HepG2 (cell line): ENCODE measurements around the gene DPP8. TPM values are rescaled to one million over a fixed set of nuclear protein-coding genes. Genes with fewer than 3 reads are reported as not detected.

Experiments
- ATAC-seq: fragments of 200-7000 bp; cut with Tn5 transposase; 3 replicates; pipeline ENCODE4 v1.9.1; 2020; ENCODE audit warnings: mild to moderate bottlenecking, moderate library complexity
- BruUV-seq: library from RNA; stranded (reverse); fragments of 400-500 nt; replicated peaks from 2 replicates; lab custom pipeline; 2021; lab: Mats Ljungman, UMichigan
- CTCF ChIA-PET: fragments of 300-600 bp; formaldehyde crosslinking; extraction: SDS; loops from one replicate; lab custom pipeline; 2021; ENCODE audit warnings: low total read pairs, inconsistent platforms, low intra/inter-chr PET ratio; lab: Yijun Ruan, JAX
- POLR2A ChIA-PET: fragments of 350-600 bp; sonication (Branson Sonifier 250); formaldehyde crosslinking; loops from one replicate; lab custom pipeline; 2020; ENCODE audit warnings: antibody characterized with exemption, inconsistent platforms; lab: Yijun Ruan, JAX
- DNase-seq: peaks from one replicate; pipeline ENCODE4 v3.0.0-alpha.2; 2015; ENCODE audit warnings: low spot score
- FAIRE-seq: peaks from 3 replicates; lab custom pipeline; 2011; peaks lifted over from hg19 to GRCh38; lab: Jason Lieb, UNC
- H2AFZ ChIP-seq: one replicate; pipeline ENCODE4 v1.6.1; 2011; ENCODE audit warnings: low read length, inconsistent platforms
- H3K27ac ChIP-seq: fragments of 300-600 bp; 3 replicates; pipeline ENCODE4 v1.8.0; 2011; ENCODE audit warnings: mixed run types, mild to moderate bottlenecking, mixed read lengths, low read length, inconsistent platforms; ENCODE audit not compliant: insufficient read depth; ENCODE audit errors: extremely low read length
- H3K27me3 ChIP-seq, 2 experiments: fragments of 200-600 bp in 1 of 2; 2 replicates in 1 of 2; 3 replicates in 1 of 2; pipeline versions ENCODE4 v1.6.0 to v1.8.0; 2011; ENCODE audit warnings: low read length in 2 of 2, mild to moderate bottlenecking in 2 of 2, moderate library complexity in 2 of 2, inconsistent platforms in 1 of 2; ENCODE audit not compliant: insufficient read depth in 2 of 2, control insufficient read depth in 1 of 2
- H3K36me3 ChIP-seq, 2 experiments: fragments of 200-600 bp in 1 of 2; replicated peaks in 1 of 2; 2 replicates in 1 of 2; 3 replicates in 1 of 2; pipeline versions ENCODE4 v1.5.1 to v1.8.0; 2011; ENCODE audit warnings: low read length in 2 of 2, inconsistent platforms in 1 of 2; ENCODE audit not compliant: insufficient read depth in 2 of 2, control insufficient read depth in 1 of 2
- H3K4me1 ChIP-seq: 2 replicates; pipeline ENCODE4 v1.5.1; 2012; ENCODE audit warnings: low read length, inconsistent platforms; ENCODE audit not compliant: insufficient read depth
- H3K4me2 ChIP-seq: 2 replicates; pipeline ENCODE4 v1.6.0; 2011; ENCODE audit warnings: low read depth, low read length, inconsistent platforms
- H3K4me3 ChIP-seq, 3 experiments: fragments of 200-600 bp in 1 of 3; sonication (generic), shearing (Covaris generic) in 1 of 3; replicated peaks in 1 of 3; 2 replicates each; pipeline ENCODE4 v1.5.1; 2011 to 2016; ENCODE audit warnings: low read length in 3 of 3, inconsistent platforms in 2 of 3, low read depth in 2 of 3, mild to moderate bottlenecking in 2 of 3, control low read depth in 1 of 3, mixed read lengths in 1 of 3; ENCODE audit not compliant: insufficient read depth in 1 of 3
- H3K79me2 ChIP-seq: one replicate; pipeline ENCODE4 v1.6.1; 2011; ENCODE audit warnings: low read length, inconsistent platforms; ENCODE audit not compliant: insufficient read depth
- H3K9ac ChIP-seq: 2 replicates; pipeline ENCODE4 v1.6.0; 2011; ENCODE audit warnings: mild to moderate bottlenecking, low read depth, low read length, inconsistent platforms; ENCODE audit not compliant: insufficient read depth
- H3K9me3 ChIP-seq: 2 replicates; pipeline ENCODE4 v1.5.1; 2012; ENCODE audit warnings: mild to moderate bottlenecking, low read length
- H4K20me1 ChIP-seq: 2 replicates; pipeline ENCODE4 v1.6.0; 2011; ENCODE audit warnings: inconsistent platforms, mild to moderate bottlenecking, low read length, moderate library complexity; ENCODE audit not compliant: insufficient read depth
- CBX5 ChIP-seq: sonication (generic); formaldehyde crosslinking; IDR thresholded peaks from 2 replicates; pipeline ENCODE4 v1.4.0; 2020; ENCODE audit warnings: missing genetic modification reagents, borderline replicate concordance
- HDAC6 ChIP-seq: fragments of 200-600 bp; sonication (generic); IDR thresholded peaks from 2 replicates; pipeline ENCODE4 v1.7.0; 2017; ENCODE audit warnings: mild to moderate bottlenecking, antibody characterized with exemption, low read length, low read depth
- MYC ChIP-seq: sonication (generic); formaldehyde crosslinking; IDR thresholded peaks from 2 replicates; pipeline ENCODE4 v1.9.0; 2021; ENCODE audit warnings: missing genetic modification reagents, borderline replicate concordance
- PAF1 ChIP-seq: IDR thresholded peaks from 2 replicates; pipeline ENCODE4 v1.6.1; 2016; ENCODE audit warnings: missing genetic modification reagents, missing compliant biosample characterization
- PHF8 ChIP-seq: sonication (generic); formaldehyde crosslinking; IDR thresholded peaks from 2 replicates; pipeline ENCODE4 v1.5.0; 2020; ENCODE audit warnings: missing genetic modification reagents
- PRPF4 ChIP-seq: fragments of 200-400 bp; formaldehyde crosslinking; IDR thresholded peaks from 2 replicates; pipeline ENCODE4 v1.6.1; 2016; ENCODE audit warnings: low read length, low read depth; ENCODE audit not compliant: poor library complexity, severe bottlenecking
- WGBS: methylation state at CpG from one replicate; pipeline ENCODE4 v1.1.6; 2017; ENCODE audit warnings: low lambda C conversion rate; 5-methylcytosine and 5-hydroxymethylcytosine counted together
- in situ Hi-C: cut with HindIII; loops from 2 replicates; pipeline ENCODE4 v1.10.0; 2017; ENCODE audit warnings: low pct_unique_long_range_greater_than_20kb; ENCODE audit not compliant: extremely low pct_ligation_motif_present
- intact Hi-C: fragments of 100-400 bp; cut with micrococcal nuclease; formaldehyde crosslinking; loops from one replicate; pipeline ENCODE4 v1.10.0; 2022; ENCODE audit not compliant: unreplicated experiment
- polyA plus RNA-seq, 8 experiments: library from polyadenylated mRNA; depleted of rRNA in 3 of 8; stranded (reverse) in 7 of 8; unstranded in 1 of 8; fragments of >200 nt; fragmentation: Illumina TruSeq in 4 of 8; extraction: Trizol in 4 of 8; gene quantifications; 2 replicates each; pipeline versions ENCODE4 v1.2.1 to v1.2.3, GENCODE V29; 2011 to 2016; ENCODE audit warnings: low read depth in 4 of 8, missing spikeins in 1 of 8, mixed read lengths in 1 of 8; ENCODE audit not compliant: insufficient read depth in 1 of 8
- total RNA-seq, 5 experiments: library from RNA; depleted of rRNA; stranded (reverse); fragments of >200 nt; fragmentation: Illumina TruSeq; extraction: Trizol; gene quantifications; 2 replicates each; pipeline ENCODE4 v1.2.3, GENCODE V29; 2016; ENCODE audit warnings: low read depth in 1 of 5
- TF ChIP-seq, protein P1 (sequence below): sonication (generic); formaldehyde crosslinking; IDR thresholded peaks from 2 replicates; pipeline ENCODE4 v1.4.0; 2020; ENCODE audit warnings: mild to moderate bottlenecking, missing genetic modification reagents
- TF ChIP-seq, protein P2 (sequence below): sonication (generic); formaldehyde crosslinking; IDR thresholded peaks from 2 replicates; pipeline ENCODE4 v1.5.1; 2020; ENCODE audit warnings: missing genetic modification reagents, mild to moderate bottlenecking, borderline replicate concordance
- TF ChIP-seq, protein P3 (sequence below): sonication (generic); formaldehyde crosslinking; IDR thresholded peaks from 2 replicates; pipeline ENCODE4 v1.4.0; 2020; ENCODE audit warnings: mild to moderate bottlenecking, missing genetic modification reagents
- TF ChIP-seq, protein P4 (sequence below): sonication (generic); formaldehyde crosslinking; IDR thresholded peaks from 2 replicates; pipeline ENCODE4 v1.4.0; 2020; ENCODE audit warnings: missing genetic modification reagents
- TF ChIP-seq, protein P5 (sequence below): IDR thresholded peaks from 2 replicates; pipeline ENCODE4 v1.6.1; 2016; ENCODE audit warnings: missing compliant biosample characterization, missing genetic modification reagents, borderline replicate concordance

DPP8 gene
- total and polyA plus RNA-seq, 2 of the 13 experiments (the other 11 are each of a cell fraction or from before 2014, with no cell fraction given) = 18.0 to 26.3 TPM

DNA sequence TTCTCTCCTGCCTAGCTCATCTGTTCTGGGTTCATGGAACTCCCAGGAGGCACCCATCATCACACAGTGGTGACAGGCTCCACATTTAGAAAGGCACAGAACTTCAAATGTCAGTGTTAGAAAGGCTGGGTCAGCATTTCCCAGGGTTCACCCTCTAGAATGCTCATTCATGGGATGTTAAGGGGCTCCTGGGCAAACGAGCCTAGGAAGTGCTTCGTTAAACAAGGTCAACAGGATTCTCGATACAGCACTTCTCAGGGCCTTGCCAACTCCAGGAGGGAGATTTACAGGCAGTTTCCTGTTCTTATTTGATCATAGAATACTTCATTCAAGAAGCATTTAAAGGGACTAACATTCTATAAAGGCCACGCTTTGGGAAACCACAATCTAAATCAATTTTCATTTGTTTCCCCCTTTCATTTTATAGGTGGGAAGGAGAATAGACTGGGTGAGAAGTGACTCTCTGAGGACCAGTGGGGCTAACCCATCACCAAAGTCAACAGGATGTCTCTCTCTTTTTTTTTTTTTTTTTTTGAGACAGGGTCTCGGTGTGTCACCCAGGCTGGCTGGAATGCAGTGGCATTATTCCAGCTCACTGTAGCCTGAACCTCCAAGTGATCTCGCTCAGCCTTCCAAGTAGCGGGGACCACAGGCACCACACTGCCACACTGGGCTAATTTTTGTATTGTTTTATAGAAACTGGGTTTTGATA, 109.0 kb downstream of the DPP8 start (continued):
- TF ChIP-seq, protein P1, sequence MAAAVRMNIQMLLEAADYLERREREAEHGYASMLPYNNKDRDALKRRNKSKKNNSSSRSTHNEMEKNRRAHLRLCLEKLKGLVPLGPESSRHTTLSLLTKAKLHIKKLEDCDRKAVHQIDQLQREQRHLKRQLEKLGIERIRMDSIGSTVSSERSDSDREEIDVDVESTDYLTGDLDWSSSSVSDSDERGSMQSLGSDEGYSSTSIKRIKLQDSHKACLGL = no peak

DNA sequence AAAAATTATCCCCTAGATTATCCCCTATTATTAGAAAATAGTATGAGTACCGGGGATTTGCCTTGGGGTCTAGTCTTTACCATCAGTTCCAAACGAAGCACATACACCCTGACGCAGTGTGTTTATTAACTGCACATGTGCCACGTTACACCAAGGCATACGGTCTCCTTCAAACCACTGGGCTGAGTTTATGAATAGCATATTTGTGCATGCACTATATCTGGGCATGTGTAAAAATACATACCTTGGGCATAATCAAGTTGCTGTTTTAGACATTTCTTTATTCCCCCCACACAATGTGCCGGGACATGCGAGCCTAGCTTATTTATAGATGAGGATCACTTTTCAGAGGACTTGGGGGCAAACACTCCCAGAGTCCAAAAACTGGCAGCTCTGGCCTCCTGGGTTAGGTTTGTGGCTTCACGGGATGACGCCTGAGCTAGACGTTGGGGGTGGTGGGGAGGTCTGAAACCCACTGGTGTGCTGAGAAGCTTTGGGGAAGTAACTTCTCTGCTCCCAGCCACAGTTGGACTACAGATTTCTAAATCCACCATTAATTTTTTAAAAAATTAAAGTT, 111.0 kb downstream of the DPP8 start:
- no TSS peak for BruUV-seq

More for the DNA sequence above, 111.0 kb downstream of the DPP8 start:
- Histone ChIP-seq H3K36me3 (no peaks in the 10 kb centered on the region), H4K20me1 (no peaks in the 10 kb centered on the region), H3K4me3 (no peak overlapping the region), H3K4me2 (no peak overlapping the region), H3K79me2 (no peaks in the 10 kb centered on the region), H3K9ac (no peak overlapping the region), H3K27ac (no peak overlapping the region), H2AFZ (no peak overlapping the region), H3K9me3 (no peaks in the 10 kb centered on the region), H3K27me3 (peaks cover 0 to 15% of the 10 kb centered on the region in 2 experiments; a peak in 3 of 5 replicates), H3K4me1 (peaks cover 24% of the 10 kb centered on the region)
- intact Hi-C loops (no loop called here), in situ Hi-C loops (no loop called here)
- no peak for DNase-seq
- 49% methylated on average over 10 of the region's 10 CpGs for whole genome bisulfite sequencing
- TF ChIP-seq HDAC6 (no peak), MYC (CRISPR knock-in tag) (no peak), CBX5 (CRISPR knock-in tag) (no peak), PHF8 (no peak), PRPF4 (no peak), PAF1 (CRISPR knock-in tag) (no peak)
- TF ChIP-seq, protein P2, sequence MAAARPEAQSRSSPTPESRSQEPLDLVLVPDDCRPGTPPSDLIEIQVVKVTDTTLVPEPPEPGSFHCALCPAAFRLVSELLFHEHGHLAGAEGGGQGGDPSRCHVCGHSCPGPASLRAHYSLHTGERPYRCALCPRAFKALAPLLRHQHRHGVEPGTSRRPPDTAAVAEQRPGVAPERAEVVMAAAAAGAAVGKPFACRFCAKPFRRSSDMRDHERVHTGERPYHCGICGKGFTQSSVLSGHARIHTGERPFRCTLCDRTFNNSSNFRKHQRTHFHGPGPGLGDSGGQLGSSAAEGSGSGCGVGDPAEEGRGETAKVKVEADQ (CRISPR knock-in tag) = no peak
- TF ChIP-seq, protein P3, sequence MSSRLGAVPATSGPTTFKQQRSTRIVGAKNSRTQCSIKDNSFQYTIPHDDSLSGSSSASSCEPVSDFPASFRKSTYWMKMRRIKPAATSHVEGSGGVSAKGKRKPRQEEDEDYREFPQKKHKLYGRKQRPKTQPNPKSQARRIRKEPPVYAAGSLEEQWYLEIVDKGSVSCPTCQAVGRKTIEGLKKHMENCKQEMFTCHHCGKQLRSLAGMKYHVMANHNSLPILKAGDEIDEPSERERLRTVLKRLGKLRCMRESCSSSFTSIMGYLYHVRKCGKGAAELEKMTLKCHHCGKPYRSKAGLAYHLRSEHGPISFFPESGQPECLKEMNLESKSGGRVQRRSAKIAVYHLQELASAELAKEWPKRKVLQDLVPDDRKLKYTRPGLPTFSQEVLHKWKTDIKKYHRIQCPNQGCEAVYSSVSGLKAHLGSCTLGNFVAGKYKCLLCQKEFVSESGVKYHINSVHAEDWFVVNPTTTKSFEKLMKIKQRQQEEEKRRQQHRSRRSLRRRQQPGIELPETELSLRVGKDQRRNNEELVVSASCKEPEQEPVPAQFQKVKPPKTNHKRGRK (CRISPR knock-in tag) = no peak
- TF ChIP-seq, protein P4, sequence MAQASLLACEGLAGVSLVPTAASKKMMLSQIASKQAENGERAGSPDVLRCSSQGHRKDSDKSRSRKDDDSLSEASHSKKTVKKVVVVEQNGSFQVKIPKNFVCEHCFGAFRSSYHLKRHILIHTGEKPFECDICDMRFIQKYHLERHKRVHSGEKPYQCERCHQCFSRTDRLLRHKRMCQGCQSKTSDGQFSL (CRISPR knock-in tag) = no peak
- TF ChIP-seq, protein P5, sequence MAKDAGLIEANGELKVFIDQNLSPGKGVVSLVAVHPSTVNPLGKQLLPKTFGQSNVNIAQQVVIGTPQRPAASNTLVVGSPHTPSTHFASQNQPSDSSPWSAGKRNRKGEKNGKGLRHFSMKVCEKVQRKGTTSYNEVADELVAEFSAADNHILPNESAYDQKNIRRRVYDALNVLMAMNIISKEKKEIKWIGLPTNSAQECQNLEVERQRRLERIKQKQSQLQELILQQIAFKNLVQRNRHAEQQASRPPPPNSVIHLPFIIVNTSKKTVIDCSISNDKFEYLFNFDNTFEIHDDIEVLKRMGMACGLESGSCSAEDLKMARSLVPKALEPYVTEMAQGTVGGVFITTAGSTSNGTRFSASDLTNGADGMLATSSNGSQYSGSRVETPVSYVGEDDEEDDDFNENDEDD = no peak
- FAIRE-seq = no peak
- ATAC-seq = no peak
- ChIA-PET POLR2A (no interaction called here), CTCF (no interaction called here)
